Epithelial cell of esophagus (primary cell): ENCODE results near the gene SRSF1.

ENCODE experiments used
- DNase-seq: peaks from one replicate; pipeline ENCODE4 v3.0.0; 2010; ENCODE audit warnings: low read depth
- H3K4me3 ChIP-seq: 2 replicates; pipeline ENCODE4 v1.5.1; 2011; ENCODE audit warnings: mild to moderate bottlenecking, low read length, control low read depth
- TF ChIP-seq, protein P1 (sequence below): IDR thresholded peaks from 2 replicates; pipeline ENCODE4 v1.5.1; 2011; ENCODE audit warnings: low read depth, mild to moderate bottlenecking, low read length, control low read depth, inconsistent platforms; ENCODE audit not compliant: insufficient read depth; ENCODE audit errors: missing control alignments

The SRSF1 gene

DNA sequence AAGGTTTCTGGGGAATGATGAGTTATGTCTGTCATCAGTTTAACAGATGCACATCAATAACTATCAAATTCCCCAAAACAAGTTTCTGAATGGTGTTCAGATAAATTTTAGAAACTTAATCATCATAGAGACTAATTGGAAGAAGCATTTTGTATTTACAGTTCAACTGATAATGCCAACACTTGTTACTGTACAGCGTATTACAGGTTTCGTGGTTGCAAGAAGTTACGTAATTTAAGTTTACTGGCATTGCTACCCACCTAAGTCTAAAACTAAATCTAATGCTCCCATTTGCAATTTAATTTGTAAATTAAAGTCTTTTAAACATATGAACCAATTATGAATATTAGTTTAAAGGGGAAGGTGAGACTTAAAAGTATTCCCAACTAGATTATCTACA, 3.0 kb downstream of the SRSF1 start:
- DNase-seq: no peak
- no peak overlapping the region for H3K4me3 ChIP-seq
- TF ChIP-seq, protein P1, sequence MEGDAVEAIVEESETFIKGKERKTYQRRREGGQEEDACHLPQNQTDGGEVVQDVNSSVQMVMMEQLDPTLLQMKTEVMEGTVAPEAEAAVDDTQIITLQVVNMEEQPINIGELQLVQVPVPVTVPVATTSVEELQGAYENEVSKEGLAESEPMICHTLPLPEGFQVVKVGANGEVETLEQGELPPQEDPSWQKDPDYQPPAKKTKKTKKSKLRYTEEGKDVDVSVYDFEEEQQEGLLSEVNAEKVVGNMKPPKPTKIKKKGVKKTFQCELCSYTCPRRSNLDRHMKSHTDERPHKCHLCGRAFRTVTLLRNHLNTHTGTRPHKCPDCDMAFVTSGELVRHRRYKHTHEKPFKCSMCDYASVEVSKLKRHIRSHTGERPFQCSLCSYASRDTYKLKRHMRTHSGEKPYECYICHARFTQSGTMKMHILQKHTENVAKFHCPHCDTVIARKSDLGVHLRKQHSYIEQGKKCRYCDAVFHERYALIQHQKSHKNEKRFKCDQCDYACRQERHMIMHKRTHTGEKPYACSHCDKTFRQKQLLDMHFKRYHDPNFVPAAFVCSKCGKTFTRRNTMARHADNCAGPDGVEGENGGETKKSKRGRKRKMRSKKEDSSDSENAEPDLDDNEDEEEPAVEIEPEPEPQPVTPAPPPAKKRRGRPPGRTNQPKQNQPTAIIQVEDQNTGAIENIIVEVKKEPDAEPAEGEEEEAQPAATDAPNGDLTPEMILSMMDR: no peak

DNA sequence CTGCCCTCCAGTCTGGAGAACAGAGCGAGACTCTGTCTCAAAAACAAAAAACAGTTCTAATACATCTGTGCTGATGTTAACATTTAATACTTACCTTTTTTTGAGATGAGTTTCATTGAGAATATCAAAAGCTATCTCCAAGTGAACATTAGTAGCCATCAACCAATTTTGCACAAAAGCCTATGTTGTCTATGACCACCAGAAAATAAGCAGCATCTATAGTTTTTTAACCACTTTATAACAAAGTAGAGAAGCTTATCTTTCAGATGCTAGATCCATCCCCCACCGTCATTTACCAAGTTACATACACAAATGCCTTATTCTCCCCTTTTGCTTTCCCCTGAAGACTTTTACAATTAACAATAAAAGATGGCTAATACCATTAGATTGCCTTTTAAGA, 4.1 kb downstream of the SRSF1 start:
- TF ChIP-seq, protein P1: no peak
- no peak for DNase-seq
- no peak overlapping the region for H3K4me3 ChIP-seq

DNA sequence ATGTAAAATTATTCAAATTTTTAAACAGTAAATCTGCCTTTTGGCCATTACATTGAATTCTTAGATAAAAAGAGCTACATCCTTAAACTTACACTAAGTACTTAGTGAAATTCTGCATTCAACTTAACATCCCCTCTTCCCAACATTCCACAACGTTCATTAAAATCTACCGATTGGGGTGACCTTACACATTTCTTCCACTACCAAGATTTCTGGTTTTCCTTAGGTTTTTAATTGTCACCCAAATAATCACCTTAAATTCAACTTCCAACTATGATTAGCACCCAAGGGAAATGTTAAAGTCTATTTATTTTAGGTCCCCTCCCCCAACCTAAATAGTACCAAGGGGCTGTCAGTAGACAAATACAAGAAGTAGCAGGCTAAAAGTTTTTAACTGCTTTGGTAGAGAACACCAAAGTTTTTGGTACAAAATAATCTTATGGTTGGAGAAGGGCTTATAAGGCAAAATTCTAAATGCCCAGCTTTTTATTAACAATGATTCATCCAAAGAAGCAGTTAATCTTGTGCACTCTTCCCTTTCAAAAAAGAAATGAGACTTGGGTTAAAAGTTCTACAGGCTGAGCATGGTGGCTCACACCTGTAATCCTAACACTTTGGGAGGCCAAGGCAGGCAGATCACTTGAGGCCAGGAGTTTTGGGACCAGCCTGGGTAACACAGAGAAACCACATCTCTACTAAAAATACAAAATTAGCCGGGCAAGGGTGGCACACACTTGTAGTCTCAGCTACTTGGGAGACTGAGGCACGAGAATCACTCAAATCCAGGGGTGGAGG, 4.7 kb downstream of the SRSF1 start:
- TF ChIP-seq, protein P1: no peak
- no peak for DNase-seq
- no peak overlapping the region for H3K4me3 ChIP-seq

DNA sequence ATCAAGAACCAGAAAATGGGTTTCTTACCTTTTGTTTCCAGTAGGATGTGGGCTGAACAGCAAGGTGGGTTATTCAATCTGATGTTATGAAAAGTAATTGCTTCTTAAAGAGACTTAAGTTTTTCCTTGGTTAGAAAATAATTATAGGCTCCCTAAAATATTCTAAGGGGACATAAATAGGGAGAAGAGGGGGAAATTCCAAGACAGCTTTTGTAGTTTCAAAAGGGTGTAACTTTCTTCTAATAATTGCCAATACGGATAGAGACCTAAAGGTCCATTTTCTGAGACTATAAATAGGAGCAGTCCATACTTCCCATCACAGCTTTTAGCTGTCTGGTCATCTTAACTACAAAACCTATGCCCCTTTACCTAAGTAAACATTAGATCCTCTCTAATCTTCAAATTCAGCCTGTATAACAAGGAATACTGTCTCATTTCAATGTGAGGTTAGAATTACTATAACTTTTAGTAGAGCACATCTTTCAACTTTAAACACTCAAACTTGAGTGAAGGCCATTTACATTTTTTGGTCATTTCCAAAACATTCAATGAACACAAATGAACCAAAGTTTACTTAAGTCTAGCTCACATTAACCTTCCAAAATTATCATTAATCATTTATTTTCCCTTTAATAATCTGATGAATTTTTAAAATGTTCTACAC, 5.5 kb downstream of the SRSF1 start:
- no peak for DNase-seq
- TF ChIP-seq, protein P1: no peak
- H3K4me3 ChIP-seq: no peak overlapping the region

DNA sequence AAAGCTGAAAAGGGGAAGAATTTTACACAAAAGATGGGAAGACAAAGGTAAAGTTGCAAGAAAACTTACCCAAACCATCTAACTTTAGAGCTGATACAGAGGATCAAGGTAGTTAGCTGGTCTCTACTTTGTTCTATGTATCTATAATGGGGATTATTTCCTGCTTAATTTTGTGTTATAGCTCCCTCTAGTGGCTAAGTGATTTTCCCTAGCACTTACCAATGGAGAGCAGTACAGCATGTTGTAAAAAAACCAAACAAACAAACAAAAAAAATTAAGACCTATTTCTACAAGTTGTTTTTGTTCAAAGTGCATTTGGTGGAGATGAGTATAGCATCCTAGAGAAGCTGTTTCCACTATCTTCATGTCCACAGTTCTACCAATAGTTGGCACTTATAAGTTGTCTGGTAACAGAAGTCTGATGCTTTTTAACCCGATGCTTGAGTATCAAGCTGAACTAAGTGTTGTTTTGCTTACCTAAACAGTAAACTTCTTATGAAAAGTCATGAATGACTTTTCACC, 7.5 kb downstream of the SRSF1 start:
- TF ChIP-seq, protein P1: peak; percentile 67
- peak; percentile 80 for DNase-seq
- H3K4me3 ChIP-seq: no peak overlapping the region

DNA sequence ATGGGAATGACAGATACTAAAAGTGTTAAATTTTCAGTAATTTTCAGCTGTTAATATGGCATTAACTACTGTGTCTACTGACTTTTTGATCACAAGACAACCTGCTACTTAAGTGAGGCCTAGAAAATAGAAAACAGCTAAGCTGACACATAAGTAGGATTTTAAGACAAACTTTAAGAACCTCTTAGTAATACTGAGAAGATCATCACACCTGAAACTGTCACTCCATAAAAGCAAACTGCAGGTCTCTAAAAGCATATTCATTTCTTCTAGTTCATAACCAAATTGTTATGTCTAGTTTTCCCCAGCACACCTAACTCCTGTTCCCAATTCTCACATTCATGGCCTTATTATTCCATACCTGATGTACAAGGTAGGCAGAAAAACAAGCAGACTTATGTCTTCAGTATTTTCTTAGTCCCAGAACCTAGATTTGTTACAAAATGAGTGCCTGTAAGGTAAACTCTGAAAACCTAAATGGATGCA, 8.0 kb downstream of the SRSF1 start:
- H3K4me3 ChIP-seq: no peak overlapping the region
- TF ChIP-seq, protein P1: no peak
- no peak for DNase-seq
